ENCODE results near the gene POU2AF1.

DNA sequence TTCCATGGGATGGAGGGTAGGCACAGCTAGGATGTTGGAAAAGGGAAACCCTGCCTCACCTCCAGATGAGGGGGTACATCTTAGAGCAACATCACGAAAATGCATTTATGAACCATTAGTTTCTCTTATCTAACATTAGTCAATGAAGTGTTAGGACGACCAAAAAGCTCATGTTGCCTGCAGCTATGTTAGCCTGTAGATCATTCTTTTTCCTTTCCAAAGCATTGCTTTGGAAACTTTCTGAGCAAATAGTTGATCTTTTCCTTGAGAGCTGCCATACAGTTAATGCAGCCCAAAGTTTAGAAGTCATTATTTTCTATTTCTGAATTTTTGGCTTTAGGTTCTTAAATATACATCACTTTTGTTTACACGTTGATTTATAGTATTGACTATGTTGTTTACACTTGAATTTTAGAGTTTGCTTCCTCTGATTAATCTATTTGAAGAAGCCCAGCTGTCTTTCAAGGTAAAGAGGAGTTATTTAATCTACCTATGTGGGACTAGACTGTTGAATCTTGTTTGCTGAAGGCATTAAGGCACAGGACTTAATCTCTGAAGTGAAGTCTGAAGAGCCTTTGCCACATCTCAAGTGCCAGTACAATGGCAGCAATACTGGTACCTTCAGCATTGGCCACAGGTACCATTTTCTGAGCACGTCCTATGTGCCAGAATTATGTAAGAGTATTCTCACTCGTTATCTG, 69.7 kb downstream of the POU2AF1 start:
- TF ChIP-seq, protein P1, sequence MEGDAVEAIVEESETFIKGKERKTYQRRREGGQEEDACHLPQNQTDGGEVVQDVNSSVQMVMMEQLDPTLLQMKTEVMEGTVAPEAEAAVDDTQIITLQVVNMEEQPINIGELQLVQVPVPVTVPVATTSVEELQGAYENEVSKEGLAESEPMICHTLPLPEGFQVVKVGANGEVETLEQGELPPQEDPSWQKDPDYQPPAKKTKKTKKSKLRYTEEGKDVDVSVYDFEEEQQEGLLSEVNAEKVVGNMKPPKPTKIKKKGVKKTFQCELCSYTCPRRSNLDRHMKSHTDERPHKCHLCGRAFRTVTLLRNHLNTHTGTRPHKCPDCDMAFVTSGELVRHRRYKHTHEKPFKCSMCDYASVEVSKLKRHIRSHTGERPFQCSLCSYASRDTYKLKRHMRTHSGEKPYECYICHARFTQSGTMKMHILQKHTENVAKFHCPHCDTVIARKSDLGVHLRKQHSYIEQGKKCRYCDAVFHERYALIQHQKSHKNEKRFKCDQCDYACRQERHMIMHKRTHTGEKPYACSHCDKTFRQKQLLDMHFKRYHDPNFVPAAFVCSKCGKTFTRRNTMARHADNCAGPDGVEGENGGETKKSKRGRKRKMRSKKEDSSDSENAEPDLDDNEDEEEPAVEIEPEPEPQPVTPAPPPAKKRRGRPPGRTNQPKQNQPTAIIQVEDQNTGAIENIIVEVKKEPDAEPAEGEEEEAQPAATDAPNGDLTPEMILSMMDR (IDR thresholded peaks at IDR 0.05), result no peak
- TF ChIP-seq POLR2A (IDR thresholded peaks at IDR 0.05), result no peak
